Breast epithelium (tissue), 4 donors: ENCODE results near the gene WTAP. TPM values are rescaled to one million over a fixed set of nuclear protein-coding genes. Genes with fewer than 3 reads are reported as not detected.
"Not testable (repeated sequence)": the region's sequence is repeated elsewhere in the genome, so short reads cannot be mapped to it uniquely, and the experiment has no call there.

ENCODE experiments used
- DNase-seq, 2 donors: peaks; one replicate each; pipeline ENCODE4 v3.0.0-alpha.2; 2019; ENCODE audit warnings: low spot score in 2 of 2
- H3K27ac ChIP-seq, 2 donors: fragments of 200-600 bp; sonication (generic) in 1 of 2; one replicate each; pipeline ENCODE4 v1.5.1; 2016 to 2019; ENCODE audit warnings: mild to moderate bottlenecking in 1 of 2
- H3K27me3 ChIP-seq, 2 donors: fragments of 200-600 bp; sonication (generic) in 1 of 2; one replicate each; pipeline versions ENCODE4 v1.5.1 to v1.6.0; 2017 to 2019; ENCODE audit warnings: control low read depth in 1 of 2, mild to moderate bottlenecking in 1 of 2
- H3K36me3 ChIP-seq: fragments of 200-600 bp; one replicate; pipeline ENCODE4 v1.5.1; 2019
- H3K4me1 ChIP-seq, 2 donors: fragments of 200-600 bp; sonication (generic); one replicate each; pipeline ENCODE4 v1.5.1; 2016 to 2019; ENCODE audit warnings: control low read depth in 1 of 2
- H3K4me3 ChIP-seq, 3 donors: fragments of 200-600 bp; sonication (generic); 1 replicate in 2 of 3; 2 replicates in 1 of 3; pipeline ENCODE4 v1.5.1; 2016 to 2019; ENCODE audit warnings: mild to moderate bottlenecking in 3 of 3, moderate library complexity in 2 of 3
- H3K9me3 ChIP-seq, 2 donors: fragments of 200-600 bp; sonication (generic) in 1 of 2; one replicate each; pipeline ENCODE4 v1.5.1; 2016 to 2019; ENCODE audit warnings: control low read depth in 1 of 2
- POLR2A ChIP-seq: fragments of 450-650 bp; IDR thresholded peaks from one replicate; pipeline ENCODE4 v1.6.1; 2016; ENCODE audit warnings: antibody characterized with exemption, mild to moderate bottlenecking, moderate library complexity
- POLR2AphosphoS5 ChIP-seq, 3 donors: sonication (generic); formaldehyde crosslinking; IDR thresholded peaks; one replicate each; pipeline ENCODE4 v1.6.1; 2017; ENCODE audit warnings: antibody characterized with exemption in 3 of 3
- intact Hi-C: fragments of 100-400 bp; cut with DNase I; formaldehyde crosslinking; loops from one replicate; pipeline ENCODE4 v1.15.1; 2023; ENCODE audit warnings: low total_unique reads
- total RNA-seq, 3 donors: library from RNA; depleted of rRNA; stranded (reverse); fragments of >200 nt; gene quantifications; one replicate each; pipeline ENCODE4 v1.1.0, GENCODE V29; 2016
- TF ChIP-seq, protein P1 (sequence below), 3 donors: fragments of 450-650 bp; IDR thresholded peaks; one replicate each; pipeline ENCODE4 v1.5.1; 2016 to 2017; ENCODE audit warnings: antibody characterized with exemption in 3 of 3, mild to moderate bottlenecking in 3 of 3, moderate library complexity in 3 of 3

The WTAP gene
- total RNA-seq, 3 donors from 2014 or later, result 115 to 153 (median 116) TPM

DNA sequence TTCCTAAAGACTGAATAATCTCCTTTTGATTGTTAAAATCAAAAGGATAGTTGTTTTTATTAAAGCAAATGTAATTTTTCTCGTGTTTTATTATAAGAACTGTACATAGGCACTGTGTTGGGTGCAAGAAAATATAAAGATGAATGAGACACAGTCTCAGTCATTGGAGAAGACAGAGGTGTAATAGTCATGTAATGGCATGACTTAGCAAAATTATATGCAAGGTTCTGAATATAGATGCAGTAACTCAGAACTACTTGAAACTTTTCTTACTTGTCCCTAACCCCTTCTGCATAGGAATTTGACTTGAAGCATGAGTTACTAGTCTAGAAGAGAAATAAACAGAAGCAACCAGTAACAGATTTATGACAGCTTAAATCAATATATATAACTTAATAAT, 14.9 kb downstream of the WTAP start:
- TF ChIP-seq, protein P1, sequence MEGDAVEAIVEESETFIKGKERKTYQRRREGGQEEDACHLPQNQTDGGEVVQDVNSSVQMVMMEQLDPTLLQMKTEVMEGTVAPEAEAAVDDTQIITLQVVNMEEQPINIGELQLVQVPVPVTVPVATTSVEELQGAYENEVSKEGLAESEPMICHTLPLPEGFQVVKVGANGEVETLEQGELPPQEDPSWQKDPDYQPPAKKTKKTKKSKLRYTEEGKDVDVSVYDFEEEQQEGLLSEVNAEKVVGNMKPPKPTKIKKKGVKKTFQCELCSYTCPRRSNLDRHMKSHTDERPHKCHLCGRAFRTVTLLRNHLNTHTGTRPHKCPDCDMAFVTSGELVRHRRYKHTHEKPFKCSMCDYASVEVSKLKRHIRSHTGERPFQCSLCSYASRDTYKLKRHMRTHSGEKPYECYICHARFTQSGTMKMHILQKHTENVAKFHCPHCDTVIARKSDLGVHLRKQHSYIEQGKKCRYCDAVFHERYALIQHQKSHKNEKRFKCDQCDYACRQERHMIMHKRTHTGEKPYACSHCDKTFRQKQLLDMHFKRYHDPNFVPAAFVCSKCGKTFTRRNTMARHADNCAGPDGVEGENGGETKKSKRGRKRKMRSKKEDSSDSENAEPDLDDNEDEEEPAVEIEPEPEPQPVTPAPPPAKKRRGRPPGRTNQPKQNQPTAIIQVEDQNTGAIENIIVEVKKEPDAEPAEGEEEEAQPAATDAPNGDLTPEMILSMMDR (IDR thresholded peaks at IDR 0.05), result no peak
- no peak for TF ChIP-seq POLR2A
- TF ChIP-seq POLR2AphosphoS5 (IDR thresholded peaks at IDR 0.05), result no peak
- no peak overlapping the region for H3K27ac ChIP-seq
- no peak overlapping the region for H3K4me3 ChIP-seq
- intact Hi-C loops, result loop anchor here (10.0 kb wide), 1 partner anchor 783 kb away; no protein-coding TSS in a partner anchor
- no peaks in the 10 kb centered on the region for H3K4me1 ChIP-seq
- no peaks in the 10 kb centered on the region for H3K9me3 ChIP-seq
- H3K36me3 ChIP-seq, result peaks cover 32% of the 10 kb centered on the region
- no peak for DNase-seq
- H3K27me3 ChIP-seq, result no peaks in the 10 kb centered on the region

- Histone ChIP-seq H3K36me3 (peaks cover 32% of the 10 kb centered on the region), H3K27me3 (no peaks in the 10 kb centered on the region), H3K4me1 (no peaks in the 10 kb centered on the region), H3K4me3 (no peak overlapping the region), H3K9me3 (no peaks in the 10 kb centered on the region), H3K27ac (no peak overlapping the region)
- TF ChIP-seq, protein P1 (IDR thresholded peaks at IDR 0.05), result no peak
- TF ChIP-seq POLR2AphosphoS5 (IDR thresholded peaks at IDR 0.05), result no peak
- intact Hi-C loops, result loop anchor here (10.0 kb wide), 1 partner anchor 780 kb away; no protein-coding TSS in a partner anchor
- DNase-seq, result no peak
Observed at GRCh38 chr6:159745081-159745480, 17.8 kb downstream of the WTAP start.

- H3K4me3 ChIP-seq, result no peak overlapping the region
- H3K9me3 ChIP-seq, result no peaks in the 10 kb centered on the region
- H3K4me1 ChIP-seq, result no peaks in the 10 kb centered on the region
- no peaks in the 10 kb centered on the region for H3K27me3 ChIP-seq
- no peak for TF ChIP-seq POLR2AphosphoS5 (IDR thresholded peaks at IDR 0.05)
- no peak for TF ChIP-seq POLR2A
- TF ChIP-seq, protein P1 (IDR thresholded peaks at IDR 0.05), result no peak
- peaks cover 32% of the 10 kb centered on the region for H3K36me3 ChIP-seq
- intact Hi-C loops, result loop anchor here (2.0 to 10.0 kb wide), 2 partner anchors 48 to 778 kb away; no protein-coding TSS in a partner anchor
- DNase-seq, result no peak
- no peak overlapping the region for H3K27ac ChIP-seq
Observed at GRCh38 chr6:159746759-159747158, 19.5 kb downstream of the WTAP start.

DNA sequence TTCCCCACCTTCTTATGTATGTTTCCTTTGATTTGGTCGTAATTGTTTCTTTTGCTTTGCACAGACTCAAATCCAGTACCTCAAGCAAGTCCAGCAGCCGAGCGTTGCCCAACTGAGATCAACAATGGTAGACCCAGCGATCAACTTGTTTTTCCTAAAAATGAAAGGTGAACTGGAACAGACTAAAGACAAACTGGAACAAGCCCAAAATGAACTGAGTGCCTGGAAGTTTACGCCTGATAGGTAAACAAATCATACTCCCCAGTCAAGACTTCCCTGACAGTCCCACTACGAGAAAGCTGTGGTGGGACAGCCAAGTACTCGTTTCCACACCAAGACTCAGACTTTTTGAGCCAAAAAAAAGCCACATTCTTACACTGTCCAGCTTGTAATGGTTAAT, 20.8 kb downstream of the WTAP start:
- peaks cover 25% of the 10 kb centered on the region for H3K36me3 ChIP-seq
- not testable (repeated sequence) for DNase-seq, H3K9me3 ChIP-seq, H3K27me3 ChIP-seq, H3K4me1 ChIP-seq, H3K27ac ChIP-seq, H3K4me3 ChIP-seq
- intact Hi-C loops, result loop anchor here (10.0 kb wide), 1 partner anchor 777 kb away; no protein-coding TSS in a partner anchor

DNA sequence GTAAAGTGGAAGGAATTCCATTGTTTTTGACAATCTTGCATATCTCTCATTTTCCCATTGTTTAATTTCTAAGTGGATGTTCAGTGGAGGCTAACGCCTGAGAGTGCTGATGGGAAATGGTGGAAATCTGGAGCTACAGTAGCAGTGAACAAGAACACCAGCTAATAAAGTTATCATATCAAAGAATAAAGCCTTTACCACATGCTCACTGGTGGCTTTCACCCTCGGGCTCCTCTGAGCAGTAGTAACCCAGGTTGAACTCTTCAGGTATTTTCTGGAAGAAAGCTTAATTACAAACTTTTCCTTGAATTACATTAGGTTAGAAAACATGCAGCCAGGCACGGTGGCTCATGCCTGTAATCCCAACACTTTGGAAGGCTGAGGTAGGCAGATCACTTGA, 24.1 kb downstream of the WTAP start:
- Histone ChIP-seq H3K4me1 (peaks cover 0 to 4% of the 10 kb centered on the region in 2 donors), H3K4me3 (no peak overlapping the region), H3K36me3 (peaks cover 8% of the 10 kb centered on the region), H3K9me3 (no peaks in the 10 kb centered on the region), H3K27me3 (no peaks in the 10 kb centered on the region), H3K27ac (no peak overlapping the region)
- TF ChIP-seq, protein P1 (IDR thresholded peaks at IDR 0.05), result no peak
- no peak for TF ChIP-seq POLR2A
- TF ChIP-seq POLR2AphosphoS5 (IDR thresholded peaks at IDR 0.05), result no peak
- DNase-seq, result no peak
- intact Hi-C loops, result no loop called here
